CD4-positive, alpha-beta T cell (primary cell): ENCODE measurements around the gene CASP2. TPM values are rescaled to one million over a fixed set of nuclear protein-coding genes. Genes with fewer than 3 reads are reported as not detected.
A peak's percentile ranks its signal among the peaks of the same experiment; 100 is the strongest.

ENCODE experiments used
- ATAC-seq: fragments of 200-7000 bp; cut with Tn5 transposase; one replicate; pipeline ENCODE4 v1.10.0; 2022; ENCODE audit warnings: mild to moderate bottlenecking; ENCODE audit not compliant: poor library complexity
- CTCF ChIA-PET: fragments of 350-600 bp; sonication (Branson Sonifier 250); formaldehyde crosslinking; loops from one replicate; lab custom pipeline; 2021; ENCODE audit warnings: antibody characterized with exemption, inconsistent platforms; lab: Charles Lee
- POLR2A ChIA-PET: fragments of 350-600 bp; sonication (Branson Sonifier 250); formaldehyde crosslinking; loops from one replicate; lab custom pipeline; 2021; ENCODE audit warnings: antibody characterized with exemption, inconsistent platforms; lab: Charles Lee
- DNase-seq, 14 experiments: peaks; one replicate each; pipeline ENCODE4 v3.0.0-alpha.2; 2013 to 2020; ENCODE audit warnings: mixed read lengths in 2 of 14
- H3K27ac ChIP-seq, 2 donors: one replicate each; pipeline versions ENCODE4 v1.5.1 to v1.7.0; 2013; ENCODE audit warnings: low read length in 2 of 2, low read depth in 1 of 2, mild to moderate bottlenecking in 1 of 2
- H3K27me3 ChIP-seq, 2 experiments: 1 replicate in 1 of 2; 2 replicates in 1 of 2; pipeline versions ENCODE4 v1.6.1 to v1.7.0; 2013; ENCODE audit warnings: low read length in 2 of 2, control low read depth in 1 of 2, mild to moderate bottlenecking in 1 of 2, moderate library complexity in 1 of 2; ENCODE audit not compliant: insufficient read depth in 2 of 2, control insufficient read depth in 1 of 2
- H3K36me3 ChIP-seq: one replicate; pipeline ENCODE4 v1.6.1; 2013; ENCODE audit warnings: low read length, control low read depth; ENCODE audit not compliant: insufficient read depth
- H3K4me1 ChIP-seq: one replicate; pipeline ENCODE4 v1.6.1; 2013; ENCODE audit warnings: low read length, control low read depth; ENCODE audit not compliant: insufficient read depth
- H3K4me3 ChIP-seq: one replicate; pipeline ENCODE4 v1.5.1; 2013; ENCODE audit warnings: mild to moderate bottlenecking, low read length, moderate library complexity
- H3K9me3 ChIP-seq, 2 experiments: 1 replicate in 1 of 2; 2 replicates in 1 of 2; pipeline versions ENCODE4 v1.6.1 to v1.7.0; 2013; ENCODE audit warnings: low read length in 2 of 2, mild to moderate bottlenecking in 2 of 2, control low read depth in 1 of 2, moderate library complexity in 1 of 2; ENCODE audit not compliant: control insufficient read depth in 1 of 2, insufficient read depth in 1 of 2
- H3K27ac Mint-ChIP-seq: one replicate; pipeline ENCODE4 v1.8.0; 2020; ENCODE audit warnings: mixed read lengths
- H3K27me3 Mint-ChIP-seq: one replicate; pipeline ENCODE4 v1.8.0; 2021; ENCODE audit warnings: mixed read lengths
- H3K36me3 Mint-ChIP-seq: one replicate; pipeline ENCODE4 v1.8.0; 2021; ENCODE audit warnings: low read depth, mixed read lengths
- H3K4me1 Mint-ChIP-seq: one replicate; pipeline ENCODE4 v1.8.0; 2021; ENCODE audit warnings: low read depth, mixed read lengths
- H3K4me3 Mint-ChIP-seq: one replicate; pipeline ENCODE4 v1.8.0; 2020; ENCODE audit warnings: mild to moderate bottlenecking, mixed read lengths
- H3K9me3 Mint-ChIP-seq: one replicate; pipeline ENCODE4 v1.8.0; 2020; ENCODE audit warnings: mixed read lengths
- intact Hi-C, 2 experiments: fragments of 100-400 bp; cut with DNase I in 1 of 2; cut with micrococcal nuclease in 1 of 2; formaldehyde crosslinking; loops; one replicate each; pipeline versions ENCODE4 v1.15.1 to v1.9.0; 2023 to 2025; cut with DNase I, micrococcal nuclease
- total RNA-seq, 174 experiments: library from RNA in 2 of 174; stranded (reverse) in 2 of 174; gene quantifications; one replicate each; pipeline ENCODE4 v1.2.3 and lab custom pipeline; 2021 to 2026
- TF ChIP-seq, protein P1 (sequence below): fragments of 200-600 bp; IDR thresholded peaks from one replicate; pipeline ENCODE4 v1.8.0; 2022; ENCODE audit warnings: antibody characterized with exemption, mild to moderate bottlenecking

CASP2 gene
- total RNA-seq, 2 experiments from 2014 or later = 19.1 to 21.9 TPM

GRCh38 chr7:143299346-143299745, 11.2 kb downstream of the CASP2 start:
- DNase-seq = no peak
- H3K36me3 Mint-ChIP-seq = peaks cover 95% of the 10 kb centered on the region
- CTCF ChIA-PET = interaction anchor here (0.7 to 7.2 kb wide), 20 partner anchors 8 to 108 kb away, joined by 3 to 92 read pairs (median 5); partner anchors contain the start of gene GSTK1
- no peaks in the 10 kb centered on the region for H3K27me3 Mint-ChIP-seq
- H3K4me1 Mint-ChIP-seq = peaks cover 44% of the 10 kb centered on the region
- Histone ChIP-seq H3K27me3 (no peaks in the 10 kb centered on the region), H3K9me3 (no peaks in the 10 kb centered on the region), H3K27ac (no peak overlapping the region), H3K36me3 (peaks cover 88% of the 10 kb centered on the region), H3K4me1 (peaks cover 7% of the 10 kb centered on the region), H3K4me3 (no peak overlapping the region)
- H3K27ac Mint-ChIP-seq = no peak overlapping the region
- no peaks in the 10 kb centered on the region for H3K9me3 Mint-ChIP-seq
- no peak for ATAC-seq
- intact Hi-C loops = loop anchor here (1.0 to 10.0 kb wide), 2 partner anchors 59 to 605 kb away; partner anchors contain the start of gene TCAF1 (in 1 of the 2)
- TF ChIP-seq, protein P1, sequence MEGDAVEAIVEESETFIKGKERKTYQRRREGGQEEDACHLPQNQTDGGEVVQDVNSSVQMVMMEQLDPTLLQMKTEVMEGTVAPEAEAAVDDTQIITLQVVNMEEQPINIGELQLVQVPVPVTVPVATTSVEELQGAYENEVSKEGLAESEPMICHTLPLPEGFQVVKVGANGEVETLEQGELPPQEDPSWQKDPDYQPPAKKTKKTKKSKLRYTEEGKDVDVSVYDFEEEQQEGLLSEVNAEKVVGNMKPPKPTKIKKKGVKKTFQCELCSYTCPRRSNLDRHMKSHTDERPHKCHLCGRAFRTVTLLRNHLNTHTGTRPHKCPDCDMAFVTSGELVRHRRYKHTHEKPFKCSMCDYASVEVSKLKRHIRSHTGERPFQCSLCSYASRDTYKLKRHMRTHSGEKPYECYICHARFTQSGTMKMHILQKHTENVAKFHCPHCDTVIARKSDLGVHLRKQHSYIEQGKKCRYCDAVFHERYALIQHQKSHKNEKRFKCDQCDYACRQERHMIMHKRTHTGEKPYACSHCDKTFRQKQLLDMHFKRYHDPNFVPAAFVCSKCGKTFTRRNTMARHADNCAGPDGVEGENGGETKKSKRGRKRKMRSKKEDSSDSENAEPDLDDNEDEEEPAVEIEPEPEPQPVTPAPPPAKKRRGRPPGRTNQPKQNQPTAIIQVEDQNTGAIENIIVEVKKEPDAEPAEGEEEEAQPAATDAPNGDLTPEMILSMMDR = no peak
- H3K4me3 Mint-ChIP-seq = no peak overlapping the region
- POLR2A ChIA-PET = interaction anchor here (0.7 to 2.9 kb wide), 6 partner anchors 11 to 109 kb away, joined by 3 to 14 read pairs (median 4); partner anchors contain the start of genes CASP2 and GSTK1

DNA sequence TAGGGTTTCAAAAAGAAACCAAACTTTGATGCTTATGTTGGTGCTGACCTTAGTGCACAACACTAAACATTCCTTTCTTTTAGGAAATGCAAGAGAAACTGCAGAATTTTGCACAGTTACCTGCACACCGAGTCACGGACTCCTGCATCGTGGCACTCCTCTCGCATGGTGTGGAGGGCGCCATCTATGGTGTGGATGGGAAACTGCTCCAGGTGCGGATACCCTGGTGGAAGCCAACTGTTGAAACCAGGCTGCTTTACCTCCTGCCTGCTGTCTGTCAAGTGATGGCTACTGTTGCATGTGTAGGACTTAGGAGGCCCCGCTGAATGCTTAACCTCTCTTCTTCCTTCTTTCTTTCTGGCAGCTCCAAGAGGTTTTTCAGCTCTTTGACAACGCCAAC, 11.7 kb downstream of the CASP2 start:
- CTCF ChIA-PET = interaction anchor here (0.7 to 7.2 kb wide), 19 partner anchors 9 to 107 kb away, joined by 3 to 92 read pairs (median 5); partner anchors contain the start of gene GSTK1
- POLR2A ChIA-PET = interaction anchor here (0.7 to 2.9 kb wide), 6 partner anchors 12 to 108 kb away, joined by 3 to 14 read pairs (median 4); partner anchors contain the start of genes CASP2 and GSTK1
- DNase-seq (peak; percentile 52 to 83 (median 67)), ATAC-seq (peak; percentile 100)
- H3K36me3 ChIP-seq = peaks cover 88% of the 10 kb centered on the region
- H3K9me3 ChIP-seq = no peaks in the 10 kb centered on the region
- Mint-ChIP-seq H3K4me1 (peaks cover 40% of the 10 kb centered on the region), H3K36me3 (peaks cover 95% of the 10 kb centered on the region), H3K27me3 (no peaks in the 10 kb centered on the region), H3K4me3 (no peak overlapping the region), H3K27ac (no peak overlapping the region), H3K9me3 (no peaks in the 10 kb centered on the region)
- no peak overlapping the region for H3K27ac ChIP-seq
- TF ChIP-seq, protein P1 = peak; percentile 70
- no peak overlapping the region for H3K4me3 ChIP-seq
- intact Hi-C loops = loop anchor here (1.0 to 10.0 kb wide), 4 partner anchors 60 to 605 kb away; partner anchors contain the start of gene TCAF1 (in 1 of the 2)
- peaks cover 11% of the 10 kb centered on the region for H3K4me1 ChIP-seq
- no peaks in the 10 kb centered on the region for H3K27me3 ChIP-seq

DNA sequence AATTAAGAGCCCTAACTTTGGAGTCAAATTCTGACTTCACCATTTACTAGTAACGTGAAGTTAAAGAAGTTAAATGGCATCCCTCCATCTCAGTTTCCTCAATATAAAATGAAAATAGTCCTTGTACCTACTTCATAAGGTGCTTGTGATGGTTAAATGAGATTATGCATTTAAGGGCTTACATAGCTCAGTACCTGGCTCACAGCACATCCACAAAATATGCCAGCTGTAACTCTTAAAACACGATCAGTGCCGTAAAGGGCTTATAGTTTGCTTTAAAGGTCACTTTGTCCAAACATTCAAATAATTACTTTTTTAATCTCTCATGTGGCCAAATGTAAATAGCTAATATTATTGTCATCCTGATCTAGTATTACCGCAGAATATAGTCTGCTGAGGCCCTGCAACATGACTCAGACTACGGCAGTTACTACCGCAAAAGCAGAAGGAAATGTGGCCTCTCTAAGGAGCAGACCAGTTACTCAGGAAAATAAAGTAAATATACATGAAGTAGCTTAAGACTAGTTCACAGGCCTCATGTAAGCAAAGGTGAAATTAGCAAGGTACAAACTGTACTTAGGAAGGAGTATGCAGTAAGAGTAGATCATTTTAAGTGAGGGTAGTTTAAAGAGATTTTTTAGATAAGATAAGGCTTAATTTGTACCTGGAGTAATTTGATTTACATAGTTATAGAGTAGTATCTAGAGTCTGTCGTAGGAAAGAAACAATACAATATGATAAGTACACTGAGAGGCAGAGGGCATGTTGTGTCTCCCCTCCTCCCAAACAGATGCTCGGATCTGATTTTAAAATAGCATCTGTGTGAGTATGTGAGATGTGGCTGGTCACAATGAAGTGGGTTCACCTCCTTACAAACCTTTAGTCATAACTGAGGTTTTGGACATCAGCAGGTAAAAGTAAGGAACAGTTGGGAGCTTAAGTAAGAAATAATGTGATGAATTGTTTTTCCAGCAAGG, 13.1 kb downstream of the CASP2 start:
- Histone ChIP-seq H3K4me3 (no peak overlapping the region), H3K27ac (no peak overlapping the region), H3K9me3 (no peaks in the 10 kb centered on the region), H3K27me3 (no peaks in the 10 kb centered on the region), H3K36me3 (peaks cover 87% of the 10 kb centered on the region), H3K4me1 (peaks cover 18% of the 10 kb centered on the region)
- ATAC-seq = no peak
- peak in 2 of 14 experiments; percentile 32 to 43 for DNase-seq
- TF ChIP-seq, protein P1 = no peak
- CTCF ChIA-PET = interaction anchor here (3.2 to 7.2 kb wide), 2 partner anchors 21 to 61 kb away, joined by 21 to 92 read pairs; no protein-coding TSS in a partner anchor
- POLR2A ChIA-PET = interaction anchor here (2.8 to 2.9 kb wide), 2 partner anchors 13 to 60 kb away, joined by 9 to 14 read pairs; partner anchors contain the start of gene CASP2
- H3K27me3 Mint-ChIP-seq = no peaks in the 10 kb centered on the region
- intact Hi-C loops = loop anchor here (1.0 to 10.0 kb wide), 3 partner anchors 61 to 296 kb away; no protein-coding TSS in a partner anchor
- peaks cover 93% of the 10 kb centered on the region for H3K36me3 Mint-ChIP-seq
- no peak overlapping the region for H3K4me3 Mint-ChIP-seq
- no peak overlapping the region for H3K27ac Mint-ChIP-seq
- H3K9me3 Mint-ChIP-seq = no peaks in the 10 kb centered on the region
- peaks cover 39% of the 10 kb centered on the region for H3K4me1 Mint-ChIP-seq
